ENCODE results near the gene TREML1. TPM values are rescaled to one million over a fixed set of nuclear protein-coding genes. Genes with fewer than 3 reads are reported as not detected.

The TREML1 gene
- total and polyA plus RNA-seq, 9 of the 15 experiments (the other 6 are each of a cell fraction or from before 2014, with no cell fraction given), result not detected

DNA sequence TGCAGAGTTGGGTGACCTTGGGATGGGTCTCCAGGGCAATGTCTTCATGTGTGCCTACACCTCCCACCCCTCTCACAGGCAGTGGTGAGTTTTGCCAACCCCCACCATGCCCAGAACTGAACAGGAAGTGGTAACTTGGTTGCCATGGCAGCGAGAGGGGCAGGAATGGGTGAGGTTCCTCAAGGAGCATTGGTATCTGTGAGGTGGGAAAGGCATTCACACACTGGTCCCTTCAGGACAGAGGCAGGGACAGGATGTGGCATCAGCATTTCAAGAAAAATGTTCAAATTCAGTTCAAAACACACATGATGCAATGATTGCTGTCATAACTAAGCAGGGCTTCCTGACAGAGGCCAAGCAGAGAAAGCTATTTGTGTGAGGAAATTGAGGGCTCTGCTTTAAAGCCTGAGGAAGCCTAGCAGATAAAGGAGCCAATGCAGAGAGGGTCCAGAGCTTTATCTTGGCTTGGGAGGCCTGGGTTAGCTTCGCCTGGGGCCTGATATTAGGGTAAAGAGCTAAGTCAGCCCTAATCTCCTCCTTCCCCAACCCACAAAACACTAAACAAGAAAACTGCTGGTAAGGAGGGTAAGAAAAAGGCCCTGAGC lies 46.3 kb upstream of the TREML1 start (continued):
- TF ChIP-seq, protein P1, sequence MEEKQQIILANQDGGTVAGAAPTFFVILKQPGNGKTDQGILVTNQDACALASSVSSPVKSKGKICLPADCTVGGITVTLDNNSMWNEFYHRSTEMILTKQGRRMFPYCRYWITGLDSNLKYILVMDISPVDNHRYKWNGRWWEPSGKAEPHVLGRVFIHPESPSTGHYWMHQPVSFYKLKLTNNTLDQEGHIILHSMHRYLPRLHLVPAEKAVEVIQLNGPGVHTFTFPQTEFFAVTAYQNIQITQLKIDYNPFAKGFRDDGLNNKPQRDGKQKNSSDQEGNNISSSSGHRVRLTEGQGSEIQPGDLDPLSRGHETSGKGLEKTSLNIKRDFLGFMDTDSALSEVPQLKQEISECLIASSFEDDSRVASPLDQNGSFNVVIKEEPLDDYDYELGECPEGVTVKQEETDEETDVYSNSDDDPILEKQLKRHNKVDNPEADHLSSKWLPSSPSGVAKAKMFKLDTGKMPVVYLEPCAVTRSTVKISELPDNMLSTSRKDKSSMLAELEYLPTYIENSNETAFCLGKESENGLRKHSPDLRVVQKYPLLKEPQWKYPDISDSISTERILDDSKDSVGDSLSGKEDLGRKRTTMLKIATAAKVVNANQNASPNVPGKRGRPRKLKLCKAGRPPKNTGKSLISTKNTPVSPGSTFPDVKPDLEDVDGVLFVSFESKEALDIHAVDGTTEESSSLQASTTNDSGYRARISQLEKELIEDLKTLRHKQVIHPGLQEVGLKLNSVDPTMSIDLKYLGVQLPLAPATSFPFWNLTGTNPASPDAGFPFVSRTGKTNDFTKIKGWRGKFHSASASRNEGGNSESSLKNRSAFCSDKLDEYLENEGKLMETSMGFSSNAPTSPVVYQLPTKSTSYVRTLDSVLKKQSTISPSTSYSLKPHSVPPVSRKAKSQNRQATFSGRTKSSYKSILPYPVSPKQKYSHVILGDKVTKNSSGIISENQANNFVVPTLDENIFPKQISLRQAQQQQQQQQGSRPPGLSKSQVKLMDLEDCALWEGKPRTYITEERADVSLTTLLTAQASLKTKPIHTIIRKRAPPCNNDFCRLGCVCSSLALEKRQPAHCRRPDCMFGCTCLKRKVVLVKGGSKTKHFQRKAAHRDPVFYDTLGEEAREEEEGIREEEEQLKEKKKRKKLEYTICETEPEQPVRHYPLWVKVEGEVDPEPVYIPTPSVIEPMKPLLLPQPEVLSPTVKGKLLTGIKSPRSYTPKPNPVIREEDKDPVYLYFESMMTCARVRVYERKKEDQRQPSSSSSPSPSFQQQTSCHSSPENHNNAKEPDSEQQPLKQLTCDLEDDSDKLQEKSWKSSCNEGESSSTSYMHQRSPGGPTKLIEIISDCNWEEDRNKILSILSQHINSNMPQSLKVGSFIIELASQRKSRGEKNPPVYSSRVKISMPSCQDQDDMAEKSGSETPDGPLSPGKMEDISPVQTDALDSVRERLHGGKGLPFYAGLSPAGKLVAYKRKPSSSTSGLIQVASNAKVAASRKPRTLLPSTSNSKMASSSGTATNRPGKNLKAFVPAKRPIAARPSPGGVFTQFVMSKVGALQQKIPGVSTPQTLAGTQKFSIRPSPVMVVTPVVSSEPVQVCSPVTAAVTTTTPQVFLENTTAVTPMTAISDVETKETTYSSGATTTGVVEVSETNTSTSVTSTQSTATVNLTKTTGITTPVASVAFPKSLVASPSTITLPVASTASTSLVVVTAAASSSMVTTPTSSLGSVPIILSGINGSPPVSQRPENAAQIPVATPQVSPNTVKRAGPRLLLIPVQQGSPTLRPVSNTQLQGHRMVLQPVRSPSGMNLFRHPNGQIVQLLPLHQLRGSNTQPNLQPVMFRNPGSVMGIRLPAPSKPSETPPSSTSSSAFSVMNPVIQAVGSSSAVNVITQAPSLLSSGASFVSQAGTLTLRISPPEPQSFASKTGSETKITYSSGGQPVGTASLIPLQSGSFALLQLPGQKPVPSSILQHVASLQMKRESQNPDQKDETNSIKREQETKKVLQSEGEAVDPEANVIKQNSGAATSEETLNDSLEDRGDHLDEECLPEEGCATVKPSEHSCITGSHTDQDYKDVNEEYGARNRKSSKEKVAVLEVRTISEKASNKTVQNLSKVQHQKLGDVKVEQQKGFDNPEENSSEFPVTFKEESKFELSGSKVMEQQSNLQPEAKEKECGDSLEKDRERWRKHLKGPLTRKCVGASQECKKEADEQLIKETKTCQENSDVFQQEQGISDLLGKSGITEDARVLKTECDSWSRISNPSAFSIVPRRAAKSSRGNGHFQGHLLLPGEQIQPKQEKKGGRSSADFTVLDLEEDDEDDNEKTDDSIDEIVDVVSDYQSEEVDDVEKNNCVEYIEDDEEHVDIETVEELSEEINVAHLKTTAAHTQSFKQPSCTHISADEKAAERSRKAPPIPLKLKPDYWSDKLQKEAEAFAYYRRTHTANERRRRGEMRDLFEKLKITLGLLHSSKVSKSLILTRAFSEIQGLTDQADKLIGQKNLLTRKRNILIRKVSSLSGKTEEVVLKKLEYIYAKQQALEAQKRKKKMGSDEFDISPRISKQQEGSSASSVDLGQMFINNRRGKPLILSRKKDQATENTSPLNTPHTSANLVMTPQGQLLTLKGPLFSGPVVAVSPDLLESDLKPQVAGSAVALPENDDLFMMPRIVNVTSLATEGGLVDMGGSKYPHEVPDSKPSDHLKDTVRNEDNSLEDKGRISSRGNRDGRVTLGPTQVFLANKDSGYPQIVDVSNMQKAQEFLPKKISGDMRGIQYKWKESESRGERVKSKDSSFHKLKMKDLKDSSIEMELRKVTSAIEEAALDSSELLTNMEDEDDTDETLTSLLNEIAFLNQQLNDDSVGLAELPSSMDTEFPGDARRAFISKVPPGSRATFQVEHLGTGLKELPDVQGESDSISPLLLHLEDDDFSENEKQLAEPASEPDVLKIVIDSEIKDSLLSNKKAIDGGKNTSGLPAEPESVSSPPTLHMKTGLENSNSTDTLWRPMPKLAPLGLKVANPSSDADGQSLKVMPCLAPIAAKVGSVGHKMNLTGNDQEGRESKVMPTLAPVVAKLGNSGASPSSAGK (IDR thresholded peaks at IDR 0.05), result no peak
- TF ChIP-seq RAD21 (CRISPR knock-in tag; conservative IDR thresholded peaks at IDR 0.05 in 1 of 2, IDR thresholded peaks at IDR 0.05 in 1 of 2) (0 out of 4 replicates have a peak, but pooled peaks have one; percentile 5 to 19), CHD1 (IDR thresholded peaks at IDR 0.05; ENCODE audit: low read length) (no peak), RB1 (IDR thresholded peaks at IDR 0.05; ENCODE audit: low read depth) (no peak), JUNB (CRISPR knock-in tag; conservative IDR thresholded peaks at IDR 0.05) (no peak), KDM4B (IDR thresholded peaks at IDR 0.05; ENCODE audit: borderline replicate concordance in 2 of 2, low read depth in 1 of 2) (no peak), PCBP2 (IDR thresholded peaks at IDR 0.05; ENCODE audit: low read depth, low read length, poor library complexity, severe bottlenecking) (no peak), PHB2 (IDR thresholded peaks at IDR 0.05; ENCODE audit: low read depth) (no peak)
- TF ChIP-seq, protein P2, sequence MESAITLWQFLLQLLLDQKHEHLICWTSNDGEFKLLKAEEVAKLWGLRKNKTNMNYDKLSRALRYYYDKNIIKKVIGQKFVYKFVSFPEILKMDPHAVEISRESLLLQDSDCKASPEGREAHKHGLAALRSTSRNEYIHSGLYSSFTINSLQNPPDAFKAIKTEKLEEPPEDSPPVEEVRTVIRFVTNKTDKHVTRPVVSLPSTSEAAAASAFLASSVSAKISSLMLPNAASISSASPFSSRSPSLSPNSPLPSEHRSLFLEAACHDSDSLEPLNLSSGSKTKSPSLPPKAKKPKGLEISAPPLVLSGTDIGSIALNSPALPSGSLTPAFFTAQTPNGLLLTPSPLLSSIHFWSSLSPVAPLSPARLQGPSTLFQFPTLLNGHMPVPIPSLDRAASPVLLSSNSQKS (CRISPR knock-in tag; IDR thresholded peaks at IDR 0.05), result no peak
- TF ChIP-seq, protein P3, sequence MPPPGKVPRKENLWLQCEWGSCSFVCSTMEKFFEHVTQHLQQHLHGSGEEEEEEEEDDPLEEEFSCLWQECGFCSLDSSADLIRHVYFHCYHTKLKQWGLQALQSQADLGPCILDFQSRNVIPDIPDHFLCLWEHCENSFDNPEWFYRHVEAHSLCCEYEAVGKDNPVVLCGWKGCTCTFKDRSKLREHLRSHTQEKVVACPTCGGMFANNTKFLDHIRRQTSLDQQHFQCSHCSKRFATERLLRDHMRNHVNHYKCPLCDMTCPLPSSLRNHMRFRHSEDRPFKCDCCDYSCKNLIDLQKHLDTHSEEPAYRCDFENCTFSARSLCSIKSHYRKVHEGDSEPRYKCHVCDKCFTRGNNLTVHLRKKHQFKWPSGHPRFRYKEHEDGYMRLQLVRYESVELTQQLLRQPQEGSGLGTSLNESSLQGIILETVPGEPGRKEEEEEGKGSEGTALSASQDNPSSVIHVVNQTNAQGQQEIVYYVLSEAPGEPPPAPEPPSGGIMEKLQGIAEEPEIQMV (tag; conservative IDR thresholded peaks at IDR 0.05; ENCODE audit: low read depth), result no peak
- TF ChIP-seq, protein P4, sequence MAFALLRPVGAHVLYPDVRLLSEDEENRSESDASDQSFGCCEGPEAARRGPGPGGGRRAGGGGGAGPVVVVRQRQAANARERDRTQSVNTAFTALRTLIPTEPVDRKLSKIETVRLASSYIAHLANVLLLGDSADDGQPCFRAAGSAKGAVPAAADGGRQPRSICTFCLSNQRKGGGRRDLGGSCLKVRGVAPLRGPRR (CRISPR knock-in tag; IDR thresholded peaks at IDR 0.05), result no peak

All from K562 (cell line).